Activated CD4-positive, alpha-beta memory T cell treated with anti-CD3 and anti-CD28 coated beads for 36 hours (primary cell): ENCODE data around the gene KDF1. TPM values are rescaled to one million over a fixed set of nuclear protein-coding genes. Genes with fewer than 3 reads are reported as not detected.
A peak's percentile ranks its signal among the peaks of the same experiment; 100 is the strongest.

ENCODE experiments used
- CTCF ChIA-PET: fragments of 350-600 bp; sonication (Branson Sonifier 250); formaldehyde crosslinking; loops from one replicate; lab custom pipeline; 2021; ENCODE audit warnings: antibody characterized with exemption, inconsistent platforms; lab: Charles Lee
- POLR2A ChIA-PET: fragments of 350-600 bp; sonication (Branson Sonifier 250); formaldehyde crosslinking; loops from one replicate; lab custom pipeline; 2021; ENCODE audit warnings: antibody characterized with exemption; lab: Charles Lee
- DNase-seq: peaks from one replicate; pipeline ENCODE4 v3.0.0-alpha.2; 2020
- H3K27ac Mint-ChIP-seq: one replicate; pipeline ENCODE4 v1.8.0; 2021; ENCODE audit warnings: mixed read lengths
- H3K27me3 Mint-ChIP-seq: one replicate; pipeline ENCODE4 v1.8.0; 2021; ENCODE audit warnings: mixed read lengths
- H3K36me3 Mint-ChIP-seq: one replicate; pipeline ENCODE4 v1.8.0; 2021; ENCODE audit warnings: mixed read lengths
- H3K4me1 Mint-ChIP-seq: one replicate; pipeline ENCODE4 v1.8.0; 2021; ENCODE audit warnings: low read depth, mixed read lengths
- H3K4me3 Mint-ChIP-seq: one replicate; pipeline ENCODE4 v1.8.0; 2021; ENCODE audit warnings: mild to moderate bottlenecking, mixed read lengths
- H3K9me3 Mint-ChIP-seq: one replicate; pipeline ENCODE4 v1.8.0; 2021; ENCODE audit warnings: mixed read lengths
- intact Hi-C: fragments of 100-400 bp; cut with micrococcal nuclease; formaldehyde crosslinking; loops from one replicate; pipeline ENCODE4 v1.15.1; 2023
- total RNA-seq, 2 experiments: library from RNA; stranded (reverse); gene quantifications; one replicate each; pipeline ENCODE4 v1.2.3, GENCODE V29; 2021

KDF1 gene
- total RNA-seq, 2 experiments from 2014 or later: not detected

DNA sequence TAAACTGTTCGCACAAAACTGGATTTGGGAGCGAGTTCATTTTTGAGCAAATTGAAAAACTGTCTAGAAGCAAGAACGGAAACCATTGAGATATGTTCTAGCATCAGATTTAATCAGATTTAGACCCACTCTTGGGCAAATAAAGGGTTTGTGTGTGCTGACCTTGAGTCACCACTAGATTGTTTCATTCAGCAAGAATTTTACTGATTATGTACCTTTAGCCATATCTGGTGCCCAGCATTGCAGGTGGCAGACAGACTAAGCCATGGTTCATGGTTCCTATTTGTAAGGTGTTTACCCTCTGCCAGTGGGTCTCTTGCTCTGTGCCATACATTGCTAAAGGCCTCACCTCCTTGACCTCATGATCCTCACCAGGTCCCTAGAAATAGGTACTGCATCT is 37.4 kb downstream of the KDF1 start:
- intact Hi-C loops: no loop called here
- Mint-ChIP-seq H3K4me1 (peaks cover 39% of the 10 kb centered on the region), H3K27me3 (no peaks in the 10 kb centered on the region), H3K4me3 (peak overlapping the region; percentile 98), H3K9me3 (no peaks in the 10 kb centered on the region), H3K36me3 (peaks cover 31% of the 10 kb centered on the region), H3K27ac (peak overlapping the region; percentile 93)
- ChIA-PET POLR2A (interaction anchor here (1.2 to 1.5 kb wide), 2 partner anchors 15 to 58 kb away, joined by 3 read pairs; no protein-coding TSS in a partner anchor), CTCF (interaction anchor here (1.3 kb wide), 1 partner anchor 75 kb away, joined by 3 read pairs; no protein-coding TSS in a partner anchor)
- DNase-seq: no peak

- Mint-ChIP-seq H3K36me3 (peaks cover 26% of the 10 kb centered on the region), H3K4me3 (peak overlapping the region; percentile 98), H3K27ac (peak overlapping the region; percentile 93), H3K9me3 (no peaks in the 10 kb centered on the region), H3K4me1 (peaks cover 39% of the 10 kb centered on the region), H3K27me3 (no peaks in the 10 kb centered on the region)
- no peak for DNase-seq
- CTCF ChIA-PET: interaction anchor here (1.4 to 2.0 kb wide), 2 partner anchors 35 to 74 kb away, joined by 3 to 5 read pairs; no protein-coding TSS in a partner anchor
- POLR2A ChIA-PET: interaction anchor here (0.5 to 2.3 kb wide), 2 partner anchors 22 to 38 kb away, joined by 3 to 26 read pairs; partner anchors contain the start of genes GPATCH3 and KDF1
- intact Hi-C loops: no loop called here
Observed at GRCh38 chr1:26922431-26922729, 37.9 kb downstream of the KDF1 start.

DNA sequence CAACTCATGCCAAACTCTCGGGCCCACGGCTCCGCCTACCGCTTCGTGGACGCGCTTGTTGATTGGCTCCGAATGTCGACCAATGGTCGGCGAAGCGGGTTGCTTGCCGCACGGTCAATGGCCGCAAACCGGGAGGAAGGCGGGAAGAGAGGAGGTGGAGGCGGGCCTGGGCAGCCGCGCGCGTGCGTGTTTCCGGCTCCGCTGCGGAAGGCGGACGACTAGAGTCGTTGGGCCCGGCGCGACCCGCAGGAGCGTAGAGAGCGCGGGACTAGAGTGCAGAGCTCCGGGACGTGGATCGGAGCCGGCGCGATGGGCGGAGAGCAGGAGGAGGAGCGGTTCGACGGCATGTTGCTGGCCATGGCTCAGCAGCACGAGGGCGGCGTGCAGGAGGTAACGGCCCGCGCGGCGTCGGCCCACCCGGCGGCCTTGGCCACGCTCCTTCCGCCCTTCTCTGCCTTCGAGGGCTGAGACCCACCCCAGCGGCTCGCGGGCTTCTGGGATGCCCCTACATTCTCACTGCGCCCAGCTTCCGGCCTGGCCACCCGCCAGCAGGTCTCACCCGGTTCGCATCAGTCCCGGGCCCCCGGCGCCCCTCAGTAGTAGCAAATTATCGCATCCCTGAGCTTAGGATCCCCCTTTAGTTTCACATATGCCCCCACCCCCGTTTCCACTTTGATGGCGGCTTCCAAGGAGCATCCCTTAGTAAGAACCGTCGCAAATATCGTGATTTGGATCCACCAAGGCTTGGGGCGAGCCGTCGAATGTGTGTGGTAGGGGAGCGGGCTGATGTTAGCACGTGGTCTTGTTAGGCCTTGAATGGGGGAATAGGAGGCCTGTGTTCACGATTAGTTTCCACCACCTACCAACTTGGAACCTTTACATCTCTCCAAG is 38.5 kb downstream of the KDF1 start, which contains the start of gene NUDC:
Gene NUDC (plus strand): TSS at position 204 of the 891 bp plus-strand sequence. CDS start 106 bp downstream, at position 310.
- Mint-ChIP-seq H3K4me3 (peak within 1 kb of the TSS; percentile 98), H3K9me3 (no peaks in the 10 kb centered on the region), H3K36me3 (peaks cover 23% of the 10 kb centered on the region), H3K27ac (peak within 1 kb of the TSS; percentile 93), H3K4me1 (peaks cover 36% of the 10 kb centered on the region), H3K27me3 (no peaks in the 10 kb centered on the region)
- DNase-seq: peak; percentile 98
- intact Hi-C loops: loop anchor here (2.0 kb wide), 3 partner anchors 21 to 313 kb away; partner anchors contain the start of genes GPATCH3 and WDTC1
- POLR2A ChIA-PET: interaction anchor here (0.5 to 2.3 kb wide), 6 partner anchors 22 to 804 kb away, joined by 3 to 26 read pairs (median 4); partner anchors contain the start of genes FAM76A, GPATCH3, GPN2 and KDF1
- CTCF ChIA-PET: interaction anchor here (0.8 to 2.0 kb wide), 4 partner anchors 21 to 132 kb away, joined by 3 to 5 read pairs (median 3); no protein-coding TSS in a partner anchor

DNA sequence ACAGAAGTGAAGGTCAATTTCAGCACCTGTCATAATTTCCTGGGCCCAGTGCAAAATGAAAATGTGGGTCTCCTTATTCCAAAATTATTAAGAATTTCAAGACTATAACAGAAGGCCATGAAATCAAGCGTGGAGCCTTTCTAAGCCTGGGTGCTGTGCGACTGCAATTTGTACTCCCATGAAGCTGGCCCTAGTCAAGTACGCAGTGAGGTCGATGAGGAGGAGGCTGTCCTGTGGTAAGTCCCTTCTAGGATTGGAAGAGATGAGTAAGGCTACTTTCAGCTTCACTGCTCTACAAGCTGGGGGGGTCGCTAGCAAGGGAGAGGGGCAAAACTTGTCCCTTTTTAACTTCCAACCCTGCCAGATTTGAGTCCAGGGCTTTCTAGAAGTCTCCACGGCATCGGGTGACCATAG is 39.1 kb downstream of the KDF1 start:
- no peak for DNase-seq
- Mint-ChIP-seq H3K27ac (peak overlapping the region; percentile 93), H3K9me3 (no peaks in the 10 kb centered on the region), H3K36me3 (peaks cover 18% of the 10 kb centered on the region), H3K4me1 (peaks cover 35% of the 10 kb centered on the region), H3K27me3 (no peaks in the 10 kb centered on the region), H3K4me3 (peak overlapping the region; percentile 98)
- CTCF ChIA-PET: interaction anchor here (0.8 to 2.0 kb wide), 5 partner anchors 20 to 131 kb away, joined by 3 to 5 read pairs (median 3); no protein-coding TSS in a partner anchor
- POLR2A ChIA-PET: interaction anchor here (1.1 to 2.3 kb wide), 5 partner anchors 21 to 804 kb away, joined by 3 to 26 read pairs (median 5); partner anchors contain the start of genes FAM76A, GPATCH3, GPN2 and PIGV
- intact Hi-C loops: loop anchor here (2.0 kb wide), 3 partner anchors 20 to 314 kb away; partner anchors contain the start of genes GPATCH3 and WDTC1

DNA sequence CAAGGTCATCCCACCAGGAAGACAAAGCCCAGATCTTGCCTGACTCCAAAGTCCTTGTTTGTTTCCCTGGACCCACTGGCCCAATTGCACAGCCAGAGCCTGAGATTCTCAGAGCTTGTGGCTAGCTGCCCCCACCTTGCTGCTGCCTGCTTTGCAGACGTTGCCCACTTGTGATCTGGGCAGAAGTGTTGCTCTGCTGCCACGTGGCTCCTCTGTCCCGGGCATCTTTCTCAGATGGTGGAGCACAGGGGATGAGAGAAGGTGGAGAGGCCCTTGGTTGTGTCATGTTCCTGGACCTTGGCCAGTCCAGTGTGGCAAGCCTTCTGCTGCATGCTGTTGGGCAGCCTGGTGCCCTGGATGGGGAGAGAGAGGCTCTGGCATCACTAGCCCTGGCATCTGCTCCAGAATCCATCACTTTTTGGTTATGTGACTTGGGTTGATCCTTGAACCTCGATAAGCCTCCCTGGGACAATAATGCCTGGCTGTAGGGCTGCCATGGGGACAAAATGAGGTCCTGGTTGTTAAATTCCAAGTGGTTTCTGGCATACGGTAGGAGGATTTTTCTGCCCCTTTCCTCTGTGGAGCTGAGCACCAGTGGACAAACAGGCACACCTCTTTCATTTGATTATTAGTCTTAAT is 44.9 kb downstream of the KDF1 start:
- H3K27me3 Mint-ChIP-seq: no peaks in the 10 kb centered on the region
- no peak overlapping the region for H3K4me3 Mint-ChIP-seq
- intact Hi-C loops: no loop called here
- H3K36me3 Mint-ChIP-seq: no peaks in the 10 kb centered on the region
- H3K27ac Mint-ChIP-seq: no peak overlapping the region
- ChIA-PET POLR2A (interaction anchor here (2.0 kb wide), 1 partner anchor 15 kb away, joined by 7 read pairs; the partner anchor contains the start of gene GPATCH3), CTCF (interaction anchor here (1.2 kb wide), 1 partner anchor 15 kb away, joined by 4 read pairs; the partner anchor contains the start of gene GPATCH3)
- peaks cover under 1% of the 10 kb centered on the region for H3K4me1 Mint-ChIP-seq
- DNase-seq: no peak
- H3K9me3 Mint-ChIP-seq: no peaks in the 10 kb centered on the region

DNA sequence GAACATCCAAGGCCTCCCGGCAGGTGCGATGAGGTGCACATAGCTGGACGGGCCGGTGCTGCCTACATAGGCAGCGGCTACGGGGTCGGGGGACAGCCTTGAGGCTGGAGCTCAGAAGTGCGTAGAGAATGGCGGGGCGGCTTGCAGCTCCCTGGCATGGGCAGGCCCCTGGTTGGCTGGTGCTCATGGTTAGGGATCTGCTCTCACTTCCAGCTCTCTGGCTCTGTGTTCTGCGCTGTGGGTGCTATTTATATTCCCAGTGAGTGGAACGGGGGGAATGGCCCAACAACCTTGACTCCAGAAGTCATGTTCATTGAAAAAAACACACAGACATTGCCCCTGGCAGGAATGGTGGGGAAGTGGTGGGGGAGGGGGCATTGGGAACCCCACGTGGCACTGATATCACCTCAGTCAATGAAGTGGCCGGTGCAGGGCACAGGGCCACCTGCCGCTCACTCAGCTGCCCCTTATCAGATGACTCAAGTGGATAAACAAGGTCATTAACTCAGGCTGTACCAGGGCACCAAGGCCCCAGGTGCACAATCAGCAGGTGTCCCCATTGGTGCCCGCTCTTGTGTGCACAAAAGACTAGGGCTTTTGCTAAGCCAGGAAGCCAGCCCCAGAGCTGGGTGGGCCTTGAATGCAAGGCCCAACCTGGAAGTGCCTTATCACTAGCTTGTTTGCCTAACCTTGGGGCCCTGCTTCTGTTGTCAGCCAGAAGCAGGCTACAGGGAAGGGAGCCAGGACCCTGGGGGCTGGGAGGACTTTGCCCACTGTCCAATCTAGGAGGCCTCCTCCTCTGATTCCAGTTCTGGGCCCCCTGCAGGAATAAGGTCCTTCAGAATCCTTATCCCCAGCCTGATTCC is 46.3 kb downstream of the KDF1 start, which contains the start of gene NR0B2:
Gene NR0B2 (minus strand): TSS at position 222 of the 866 bp plus-strand sequence. CDS start 35 bp downstream, at position 187.
- Mint-ChIP-seq H3K36me3 (no peaks in the 10 kb centered on the region), H3K27me3 (no peaks in the 10 kb centered on the region), H3K4me3 (no peak within 1 kb of the TSS), H3K27ac (no peak within 1 kb of the TSS), H3K9me3 (no peaks in the 10 kb centered on the region), H3K4me1 (no peaks in the 10 kb centered on the region)
- DNase-seq: no peak
- intact Hi-C loops: no loop called here
- CTCF ChIA-PET: no interaction called here
- POLR2A ChIA-PET: no interaction called here

DNA sequence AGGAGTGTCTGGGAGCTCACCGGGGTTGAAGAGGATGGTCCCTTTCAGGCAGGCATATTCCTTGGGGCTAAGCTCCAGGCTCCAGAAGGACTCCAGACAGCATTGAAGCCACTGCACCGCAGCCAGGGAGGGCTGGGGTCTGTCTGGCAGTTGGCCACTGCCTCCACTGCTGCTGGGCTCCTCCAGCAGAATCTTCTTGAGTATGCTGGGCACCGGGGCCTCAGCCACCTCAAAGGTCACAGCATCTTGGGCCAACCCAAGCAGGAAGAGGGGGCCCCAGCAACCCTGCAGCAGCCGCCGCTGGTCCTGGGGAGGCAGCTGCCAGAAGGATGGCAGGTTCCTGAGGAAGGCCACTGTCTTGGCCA is 46.9 kb downstream of the KDF1 start:
- no peak overlapping the region for H3K4me3 Mint-ChIP-seq
- H3K36me3 Mint-ChIP-seq: no peaks in the 10 kb centered on the region
- no peak overlapping the region for H3K27ac Mint-ChIP-seq
- intact Hi-C loops: no loop called here
- ChIA-PET CTCF (no interaction called here), POLR2A (no interaction called here)
- H3K4me1 Mint-ChIP-seq: no peaks in the 10 kb centered on the region
- no peaks in the 10 kb centered on the region for H3K9me3 Mint-ChIP-seq
- no peaks in the 10 kb centered on the region for H3K27me3 Mint-ChIP-seq
- DNase-seq: no peak

DNA sequence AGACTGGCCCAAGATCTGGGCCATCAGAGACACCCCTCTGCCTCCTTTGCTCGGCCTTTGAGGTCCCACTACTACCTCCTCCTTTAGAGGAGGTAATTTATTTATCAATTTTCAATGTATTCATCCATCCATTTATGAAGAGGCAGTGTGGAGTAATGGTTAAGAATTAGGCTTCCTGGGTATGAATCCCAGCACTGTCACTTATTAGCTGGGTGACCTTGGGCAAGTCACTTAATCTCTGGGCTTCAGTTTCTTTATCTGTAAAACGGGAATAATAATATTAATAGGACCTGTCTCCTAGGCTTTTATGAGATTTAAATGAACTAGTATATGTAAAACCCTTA is 48.1 kb downstream of the KDF1 start:
- Mint-ChIP-seq H3K4me3 (no peak overlapping the region), H3K27ac (no peak overlapping the region), H3K9me3 (no peaks in the 10 kb centered on the region), H3K36me3 (no peaks in the 10 kb centered on the region), H3K27me3 (no peaks in the 10 kb centered on the region), H3K4me1 (no peaks in the 10 kb centered on the region)
- intact Hi-C loops: no loop called here
- ChIA-PET CTCF (no interaction called here), POLR2A (no interaction called here)
- no peak for DNase-seq

GRCh38 chr1:26911399-26912146 is 48.7 kb downstream of the KDF1 start:
- Mint-ChIP-seq H3K36me3 (no peaks in the 10 kb centered on the region), H3K4me1 (no peaks in the 10 kb centered on the region), H3K4me3 (no peak overlapping the region), H3K27ac (no peak overlapping the region), H3K27me3 (no peaks in the 10 kb centered on the region), H3K9me3 (no peaks in the 10 kb centered on the region)
- no peak for DNase-seq
- CTCF ChIA-PET: no interaction called here
- POLR2A ChIA-PET: no interaction called here
- intact Hi-C loops: no loop called here

GRCh38 chr1:26910343-26911160 is 49.7 kb downstream of the KDF1 start:
- Mint-ChIP-seq H3K36me3 (no peaks in the 10 kb centered on the region), H3K4me3 (no peak overlapping the region), H3K27ac (no peak overlapping the region), H3K4me1 (no peaks in the 10 kb centered on the region), H3K9me3 (no peaks in the 10 kb centered on the region), H3K27me3 (no peaks in the 10 kb centered on the region)
- intact Hi-C loops: no loop called here
- ChIA-PET CTCF (no interaction called here), POLR2A (interaction anchor here (1.1 to 1.6 kb wide), 2 partner anchors 10 to 70 kb away, joined by 3 to 5 read pairs; partner anchors contain the start of gene GPATCH3)
- no peak for DNase-seq
